Tibial nerve (tissue), 4 donors: Measurements from ENCODE around the gene TMEM120A. TPM values are rescaled to one million over a fixed set of nuclear protein-coding genes. Genes with fewer than 3 reads are reported as not detected.

ENCODE experiments used
- DNase-seq, 2 donors: peaks; one replicate each; pipeline ENCODE4 v3.0.0-alpha.2; 2019; ENCODE audit warnings: low spot score in 2 of 2
- H3K27ac ChIP-seq, 4 donors: fragments of 200-600 bp; sonication (generic) in 3 of 4; one replicate each; pipeline ENCODE4 v1.5.1; 2017 to 2019; ENCODE audit warnings: mild to moderate bottlenecking in 1 of 4
- H3K27me3 ChIP-seq, 2 donors: fragments of 200-600 bp; sonication (generic) in 1 of 2; one replicate each; pipeline versions ENCODE4 v1.5.1 to v1.6.0; 2017 to 2019
- H3K36me3 ChIP-seq, 3 donors: fragments of 200-600 bp; sonication (generic); one replicate each; pipeline ENCODE4 v1.5.1; 2018 to 2019
- H3K4me1 ChIP-seq, 4 donors: fragments of 200-600 bp; sonication (generic) in 3 of 4; one replicate each; pipeline ENCODE4 v1.5.1; 2017 to 2019
- H3K4me3 ChIP-seq, 4 donors: fragments of 200-600 bp; sonication (generic) in 3 of 4; one replicate each; pipeline ENCODE4 v1.5.1; 2017 to 2019; ENCODE audit warnings: mild to moderate bottlenecking in 1 of 4, moderate library complexity in 1 of 4
- H3K9me3 ChIP-seq, 4 donors: fragments of 200-600 bp; sonication (generic) in 3 of 4; one replicate each; pipeline ENCODE4 v1.5.1; 2017 to 2019
- EP300 ChIP-seq, 2 donors: sonication (generic); formaldehyde crosslinking; IDR thresholded peaks; one replicate each; pipeline ENCODE4 v1.6.1; 2017; ENCODE audit warnings: antibody characterized with exemption in 2 of 2, mild to moderate bottlenecking in 1 of 2
- POLR2A ChIP-seq, 2 donors: fragments of 450-650 bp; IDR thresholded peaks; one replicate each; pipeline ENCODE4 v1.6.1; 2017; ENCODE audit warnings: antibody characterized with exemption in 2 of 2, mild to moderate bottlenecking in 2 of 2, moderate library complexity in 2 of 2
- WGBS, 2 donors: methylation state at CpG; one replicate each; pipeline ENCODE4 v1.1.5; 2018; 5-methylcytosine and 5-hydroxymethylcytosine counted together
- total RNA-seq, 4 donors: library from RNA; depleted of rRNA; stranded (reverse); fragments of >200 nt; gene quantifications; one replicate each; pipeline ENCODE4 v1.1.0, GENCODE V29; 2016
- TF ChIP-seq, protein P1 (sequence below), 5 experiments: fragments of 200-600 bp in 3 of 5; fragments of 450-650 bp in 2 of 5; sonication (generic) in 3 of 5; IDR thresholded peaks; one replicate each; pipeline ENCODE4 v1.5.1; 2016 to 2019; ENCODE audit warnings: antibody characterized with exemption in 5 of 5, mild to moderate bottlenecking in 3 of 5, moderate library complexity in 2 of 5

The TMEM120A gene
- total RNA-seq, 4 donors from 2014 or later: 38.7 to 108 (median 53.2) TPM

DNA sequence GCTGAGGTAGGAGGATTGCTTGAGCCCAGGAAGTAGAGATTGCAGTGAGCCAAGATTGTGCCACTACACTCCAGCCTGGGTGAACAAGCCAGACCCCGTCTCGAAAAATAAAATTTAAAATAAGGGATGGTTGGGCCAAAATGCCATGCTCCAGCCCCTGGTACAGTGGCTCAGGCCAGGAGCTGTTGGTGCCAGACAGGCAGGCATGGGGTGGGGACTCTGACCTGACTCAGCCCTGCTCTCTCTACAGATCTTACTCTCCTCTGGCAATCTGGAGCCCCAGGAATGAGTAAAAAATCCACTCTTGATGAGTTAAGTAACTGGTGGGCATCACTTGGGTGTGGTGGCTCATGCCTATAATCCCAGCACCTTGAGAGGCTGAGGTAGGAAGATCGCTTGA lies 8.4 kb upstream of the TMEM120A start:
- TF ChIP-seq POLR2A (IDR thresholded peaks at IDR 0.05) (no peak), EP300 (IDR thresholded peaks at IDR 0.05) (no peak)
- TF ChIP-seq, protein P1, sequence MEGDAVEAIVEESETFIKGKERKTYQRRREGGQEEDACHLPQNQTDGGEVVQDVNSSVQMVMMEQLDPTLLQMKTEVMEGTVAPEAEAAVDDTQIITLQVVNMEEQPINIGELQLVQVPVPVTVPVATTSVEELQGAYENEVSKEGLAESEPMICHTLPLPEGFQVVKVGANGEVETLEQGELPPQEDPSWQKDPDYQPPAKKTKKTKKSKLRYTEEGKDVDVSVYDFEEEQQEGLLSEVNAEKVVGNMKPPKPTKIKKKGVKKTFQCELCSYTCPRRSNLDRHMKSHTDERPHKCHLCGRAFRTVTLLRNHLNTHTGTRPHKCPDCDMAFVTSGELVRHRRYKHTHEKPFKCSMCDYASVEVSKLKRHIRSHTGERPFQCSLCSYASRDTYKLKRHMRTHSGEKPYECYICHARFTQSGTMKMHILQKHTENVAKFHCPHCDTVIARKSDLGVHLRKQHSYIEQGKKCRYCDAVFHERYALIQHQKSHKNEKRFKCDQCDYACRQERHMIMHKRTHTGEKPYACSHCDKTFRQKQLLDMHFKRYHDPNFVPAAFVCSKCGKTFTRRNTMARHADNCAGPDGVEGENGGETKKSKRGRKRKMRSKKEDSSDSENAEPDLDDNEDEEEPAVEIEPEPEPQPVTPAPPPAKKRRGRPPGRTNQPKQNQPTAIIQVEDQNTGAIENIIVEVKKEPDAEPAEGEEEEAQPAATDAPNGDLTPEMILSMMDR (IDR thresholded peaks at IDR 0.05): no peak
- H3K9me3 ChIP-seq: no peaks in the 10 kb centered on the region
- H3K4me3 ChIP-seq: no peak overlapping the region
- DNase-seq: no peak
- H3K36me3 ChIP-seq: peaks cover 0 to 73% (median 7%) of the 10 kb centered on the region in 3 donors
- H3K27me3 ChIP-seq: no peaks in the 10 kb centered on the region
- 92 to 95% methylated on average over 3 of the region's 3 CpGs for WGBS, 2 donors
- H3K27ac ChIP-seq: no peak overlapping the region
- H3K4me1 ChIP-seq: no peaks in the 10 kb centered on the region

DNA sequence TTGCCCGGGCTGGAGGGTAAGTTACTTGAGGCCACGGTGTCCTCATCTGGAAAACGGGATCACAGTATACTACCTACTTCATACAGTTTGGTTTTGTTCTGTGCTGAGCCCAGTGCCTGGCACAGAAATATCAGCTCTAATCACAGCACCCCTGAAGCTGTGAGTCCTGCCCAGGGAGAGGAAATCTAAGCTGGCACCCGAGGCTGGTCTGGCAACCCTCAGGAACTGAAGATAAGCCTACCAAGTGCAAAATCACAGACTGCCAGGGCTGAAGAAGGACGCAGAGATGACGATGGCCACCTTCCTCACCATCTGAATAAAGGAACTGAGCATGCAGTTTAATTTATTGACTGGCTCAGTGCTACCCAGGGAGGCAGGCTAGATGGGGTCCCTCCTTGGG lies 7.7 kb upstream of the TMEM120A start:
- no peak for DNase-seq
- Histone ChIP-seq H3K27ac (no peak overlapping the region), H3K4me1 (no peaks in the 10 kb centered on the region), H3K27me3 (no peaks in the 10 kb centered on the region), H3K4me3 (no peak overlapping the region), H3K36me3 (peaks cover 0 to 73% (median 7%) of the 10 kb centered on the region in 3 donors), H3K9me3 (no peaks in the 10 kb centered on the region)
- WGBS, 2 donors: 95 to 97% methylated on average over 6 of the region's 6 CpGs
- no peak for TF ChIP-seq EP300 (IDR thresholded peaks at IDR 0.05)
- TF ChIP-seq, protein P1 (IDR thresholded peaks at IDR 0.05): no peak
- TF ChIP-seq POLR2A (IDR thresholded peaks at IDR 0.05): no peak

DNA sequence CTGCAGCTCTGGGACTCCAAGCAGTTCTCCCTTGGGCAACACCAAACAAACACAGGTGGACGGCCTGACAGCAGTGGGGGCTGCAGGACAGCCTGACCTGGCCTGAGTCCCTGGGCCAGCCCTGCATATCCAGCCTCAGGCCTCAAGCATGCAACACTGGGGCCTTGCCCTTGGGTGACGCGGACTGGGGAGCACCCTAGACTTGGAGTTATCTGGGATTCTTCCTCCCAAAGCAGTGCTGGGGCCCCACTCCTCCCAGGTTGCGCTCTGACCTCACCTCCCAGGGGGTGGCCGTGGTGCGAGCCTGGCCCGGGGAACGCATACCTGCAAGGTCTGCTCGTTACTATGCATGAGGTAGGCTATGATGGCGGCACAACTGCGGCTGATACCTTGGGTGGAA lies 6.2 kb upstream of the TMEM120A start:
- WGBS, 2 donors: 87 to 90% methylated on average over 10 to 11 of the region's 11 CpGs
- Histone ChIP-seq H3K36me3 (peaks cover 0 to 83% (median 7%) of the 10 kb centered on the region in 3 donors), H3K4me3 (no peak overlapping the region), H3K27me3 (no peaks in the 10 kb centered on the region), H3K27ac (no peak overlapping the region), H3K4me1 (peaks cover 0 to 2% (median 0%) of the 10 kb centered on the region in 4 donors), H3K9me3 (no peaks in the 10 kb centered on the region)
- no peak for DNase-seq
- no peak for TF ChIP-seq POLR2A (IDR thresholded peaks at IDR 0.05)
- TF ChIP-seq, protein P1 (IDR thresholded peaks at IDR 0.05): no peak
- TF ChIP-seq EP300 (IDR thresholded peaks at IDR 0.05): no peak

- 96 to 100% methylated on average over 1 of the region's 1 CpG for WGBS, 2 donors
- no peak overlapping the region for H3K27ac ChIP-seq
- no peak overlapping the region for H3K4me3 ChIP-seq
- no peak for TF ChIP-seq EP300 (IDR thresholded peaks at IDR 0.05)
- TF ChIP-seq, protein P1 (IDR thresholded peaks at IDR 0.05): no peak
- no peak for TF ChIP-seq POLR2A (IDR thresholded peaks at IDR 0.05)
- peaks cover 0 to 61% (median under 1%) of the 10 kb centered on the region in 3 donors for H3K36me3 ChIP-seq
- H3K4me1 ChIP-seq: peaks cover 0 to 18% (median 8%) of the 10 kb centered on the region in 4 donors
- no peak for DNase-seq
- no peaks in the 10 kb centered on the region for H3K27me3 ChIP-seq
- H3K9me3 ChIP-seq: no peaks in the 10 kb centered on the region
These were observed 3.6 kb upstream of the TMEM120A start for GRCh38 chr7:75998038-75998437.

GRCh38 chr7:75996476-75996875 lies 2.1 kb upstream of the TMEM120A start:
- peaks cover 0 to 56% (median 0%) of the 10 kb centered on the region in 3 donors for H3K36me3 ChIP-seq
- no peaks in the 10 kb centered on the region for H3K9me3 ChIP-seq
- H3K27me3 ChIP-seq: no peaks in the 10 kb centered on the region
- 83 to 86% methylated on average over 4 of the region's 4 CpGs for WGBS, 2 donors
- no peak for TF ChIP-seq POLR2A (IDR thresholded peaks at IDR 0.05)
- no peak for TF ChIP-seq EP300 (IDR thresholded peaks at IDR 0.05)
- TF ChIP-seq, protein P1 (IDR thresholded peaks at IDR 0.05): no peak
- H3K4me1 ChIP-seq: peaks cover 0 to 33% (median 14%) of the 10 kb centered on the region in 4 donors
- no peak overlapping the region for H3K27ac ChIP-seq
- no peak for DNase-seq
- no peak overlapping the region for H3K4me3 ChIP-seq
